Measurements from ENCODE around the gene DCLRE1A.
A peak's percentile ranks its signal among the peaks of the same experiment; 100 is the strongest.

The DCLRE1A gene

GRCh38 chr10:113854013-113854760 lies at the start of gene DCLRE1A, which contains the start of gene NHLRC2:
TSS of gene DCLRE1A (minus strand) at chr10:113854082. CDS start at chr10:113853182, 900 bp downstream.
TSS of gene NHLRC2 (plus strand) at chr10:113854661. CDS start at chr10:113854873, 212 bp downstream.
- peak; percentile 77 for DNase-seq (ENCODE audit: low spot score)

- DNase-seq (ENCODE audit: low spot score), result no peak
These were observed 46.2 kb upstream of the DCLRE1A start for GRCh38 chr10:113899952-113900598.

GRCh38 chr10:113897693-113898618 lies 44.1 kb upstream of the DCLRE1A start:
- DNase-seq (ENCODE audit: low spot score), result no peak

- DNase-seq (ENCODE audit: low spot score), result no peak
These were observed 41.1 kb upstream of the DCLRE1A start for GRCh38 chr10:113895018-113895417.

GRCh38 chr10:113894581-113894980 lies 40.7 kb upstream of the DCLRE1A start:
- DNase-seq (ENCODE audit: low spot score), result no peak

GRCh38 chr10:113893570-113893969 lies 39.7 kb upstream of the DCLRE1A start:
- no peak for DNase-seq (ENCODE audit: low spot score)

GRCh38 chr10:113891476-113891875 lies 37.6 kb upstream of the DCLRE1A start:
- no peak for DNase-seq (ENCODE audit: low spot score)

- no peak for DNase-seq (ENCODE audit: low spot score)
These were observed 36.9 kb upstream of the DCLRE1A start for GRCh38 chr10:113890769-113891168.

- DNase-seq (ENCODE audit: low spot score), result no peak
These were observed 36.0 kb upstream of the DCLRE1A start for GRCh38 chr10:113889911-113890310.

- DNase-seq (ENCODE audit: low spot score), result no peak
These were observed 28.4 kb upstream of the DCLRE1A start for GRCh38 chr10:113882240-113882639.

- no peak for DNase-seq (ENCODE audit: low spot score)
These were observed 26.4 kb upstream of the DCLRE1A start for GRCh38 chr10:113880236-113880635.

- no peak for DNase-seq (ENCODE audit: low spot score)
These were observed 25.8 kb upstream of the DCLRE1A start for GRCh38 chr10:113879691-113880090.

GRCh38 chr10:113876461-113876860 lies 22.6 kb upstream of the DCLRE1A start:
- no peak for DNase-seq (ENCODE audit: low spot score)

GRCh38 chr10:113875212-113875611 lies 21.3 kb upstream of the DCLRE1A start:
- DNase-seq (ENCODE audit: low spot score), result no peak

GRCh38 chr10:113872139-113873030 lies 18.5 kb upstream of the DCLRE1A start:
- no peak for DNase-seq (ENCODE audit: low spot score)

- no peak for DNase-seq (ENCODE audit: low spot score)
These were observed 15.9 kb upstream of the DCLRE1A start for GRCh38 chr10:113869789-113870188.

GRCh38 chr10:113867904-113868303 lies 14.0 kb upstream of the DCLRE1A start:
- DNase-seq (ENCODE audit: low spot score), result no peak

GRCh38 chr10:113866551-113867394 lies 12.9 kb upstream of the DCLRE1A start:
- DNase-seq (ENCODE audit: low spot score), result no peak

- DNase-seq (ENCODE audit: low spot score), result no peak
These were observed 12.0 kb upstream of the DCLRE1A start for GRCh38 chr10:113865901-113866300.

- DNase-seq (ENCODE audit: low spot score), result no peak
These were observed 5.4 kb upstream of the DCLRE1A start for GRCh38 chr10:113859261-113859660.

All from germinal center (tissue), 1 donor.